GM18520 (cell line): ENCODE measurements around the gene PDE6A.

Source experiments
- ATAC-seq: cut with Tn5 transposase; IDR thresholded peaks from one replicate; pipeline ENCODE4 v1.9.1; 2021; ENCODE audit not compliant: unreplicated experiment

PDE6A gene

GRCh38 chr5:149944666-149945065, at the start of gene PDE6A:
TSS of gene PDE6A (minus strand) at chr5:149944793. CDS start at chr5:149944673, 120 bp downstream.
- ATAC-seq, result no peak

GRCh38 chr5:149993471-149993870, 48.9 kb upstream of the PDE6A start:
- no peak for ATAC-seq

DNA sequence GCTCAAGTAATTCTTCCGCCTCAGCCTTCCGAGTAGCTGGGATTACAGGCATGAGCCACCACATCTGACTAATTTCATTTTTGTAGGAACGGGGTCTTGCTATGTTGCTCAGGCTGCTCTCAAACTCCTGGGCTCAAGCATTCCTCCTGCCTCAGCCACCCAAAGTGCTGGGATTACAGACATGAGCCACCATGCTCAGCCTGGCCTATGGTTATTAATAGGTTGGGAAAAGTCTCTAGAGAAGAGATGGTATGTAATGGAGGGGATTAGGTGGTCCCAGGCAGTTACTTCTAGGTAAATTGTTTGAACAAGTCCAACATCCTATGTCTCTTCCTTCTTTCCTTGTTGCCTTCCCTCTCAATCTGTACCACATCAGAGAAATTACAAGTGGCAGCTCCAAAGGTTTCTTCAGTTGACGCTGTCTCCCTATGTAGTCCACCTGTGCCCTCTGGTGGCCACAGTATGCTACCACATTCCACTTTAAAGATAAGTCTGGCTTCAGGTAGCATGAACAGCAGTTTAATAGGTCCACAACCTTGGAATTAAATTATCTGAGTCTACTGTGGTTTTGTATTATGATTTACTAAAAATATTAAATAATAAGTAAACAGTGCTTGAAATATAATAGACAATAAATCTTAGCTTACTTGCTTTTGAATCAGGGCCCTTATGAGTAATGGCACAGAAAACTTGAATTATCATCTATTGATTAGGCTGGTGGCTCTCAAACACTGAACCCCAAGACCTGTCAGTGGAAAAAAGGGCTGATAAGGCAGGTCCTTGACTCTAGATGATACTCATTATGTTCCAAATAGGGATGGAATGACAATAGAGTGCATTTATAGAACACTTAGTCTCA, 46.2 kb upstream of the PDE6A start:
- ATAC-seq, result no peak

DNA sequence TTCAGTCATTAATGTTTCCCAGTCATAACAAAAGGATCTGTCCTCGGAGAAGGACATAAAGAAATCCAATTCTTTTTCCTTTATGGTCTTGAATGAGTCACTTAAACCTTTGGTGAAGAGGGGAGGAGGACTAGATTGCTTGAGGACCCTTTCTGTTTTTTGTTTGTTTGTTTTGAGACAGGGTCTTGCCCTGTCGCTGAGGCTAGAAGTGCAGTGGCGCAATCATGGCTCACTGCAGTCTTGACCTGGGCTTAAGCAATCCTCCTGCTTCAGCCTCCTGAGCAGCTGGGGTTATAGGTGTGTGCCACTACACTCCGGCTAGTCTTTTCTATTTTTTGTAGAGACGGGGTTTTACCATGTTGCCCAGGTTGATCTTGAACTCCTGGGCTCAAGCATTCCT, 43.5 kb upstream of the PDE6A start:
- ATAC-seq, result no peak

GRCh38 chr5:149982505-149982904, 37.9 kb upstream of the PDE6A start:
- no peak for ATAC-seq

DNA sequence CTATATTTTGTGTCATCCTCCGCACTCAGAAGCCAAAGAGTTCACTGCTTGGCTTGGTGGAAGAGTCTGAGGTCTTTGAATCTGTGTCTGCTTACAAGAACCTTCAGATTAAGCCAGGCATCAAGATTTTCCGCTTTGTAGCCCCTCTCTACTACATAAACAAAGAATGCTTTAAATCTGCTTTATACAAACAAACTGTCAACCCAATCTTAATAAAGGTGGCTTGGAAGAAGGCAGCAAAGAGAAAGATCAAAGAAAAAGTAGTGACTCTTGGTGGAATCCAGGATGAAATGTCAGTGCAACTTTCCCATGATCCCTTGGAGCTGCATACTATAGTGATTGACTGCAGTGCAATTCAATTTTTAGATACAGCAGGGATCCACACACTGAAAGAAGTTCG, 36.6 kb upstream of the PDE6A start:
- ATAC-seq, result no peak

GRCh38 chr5:149979896-149980295, 35.3 kb upstream of the PDE6A start:
- no peak for ATAC-seq

GRCh38 chr5:149975409-149975808, 30.8 kb upstream of the PDE6A start:
- no peak for ATAC-seq

- ATAC-seq, result no peak
Observed at GRCh38 chr5:149969181-149969930, 24.8 kb upstream of the PDE6A start.

DNA sequence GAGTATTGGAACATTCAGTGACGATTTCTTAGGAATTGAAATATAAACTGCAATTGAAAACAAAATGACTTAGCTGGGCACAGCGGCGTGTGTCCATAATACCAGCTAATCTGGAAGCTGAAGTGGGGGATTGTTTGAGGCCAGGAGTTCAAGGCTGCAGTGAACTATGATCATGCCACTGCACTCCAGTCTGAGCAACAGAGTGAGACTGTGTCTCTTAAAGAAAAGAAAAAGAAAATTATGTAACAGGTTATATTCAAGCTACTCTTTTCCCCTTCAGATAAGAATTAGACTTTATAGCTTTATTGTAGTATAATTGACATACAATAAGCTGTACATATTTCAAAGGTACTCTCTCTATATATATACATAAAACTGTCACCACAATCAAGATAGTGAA, 22.4 kb upstream of the PDE6A start:
- no peak for ATAC-seq

GRCh38 chr5:149963729-149964128, 19.1 kb upstream of the PDE6A start:
- no peak for ATAC-seq

- ATAC-seq, result no peak
Observed at GRCh38 chr5:149962601-149963300, 18.2 kb upstream of the PDE6A start.

DNA sequence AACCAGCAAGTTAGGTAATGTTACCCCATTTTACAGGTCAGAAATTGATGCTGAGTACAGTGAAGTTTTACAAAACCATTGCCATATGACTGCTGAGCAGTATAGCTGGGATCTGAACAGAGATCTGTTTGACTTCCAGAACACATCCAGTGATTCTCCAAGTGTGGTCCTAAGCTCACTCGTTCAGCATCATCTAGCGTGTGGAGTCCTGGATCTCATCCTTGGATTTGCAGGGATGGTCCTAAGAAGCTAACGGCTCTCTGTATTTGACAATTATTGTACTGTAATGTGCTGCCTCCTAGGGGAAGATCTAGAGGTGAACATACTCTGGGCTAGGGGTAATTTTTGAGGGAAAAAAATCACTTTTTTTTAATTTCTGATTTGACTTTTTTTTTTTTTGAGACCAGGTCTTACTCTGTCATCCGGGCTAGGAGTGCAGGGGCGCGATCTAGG, 17.4 kb upstream of the PDE6A start:
- ATAC-seq, result no peak

DNA sequence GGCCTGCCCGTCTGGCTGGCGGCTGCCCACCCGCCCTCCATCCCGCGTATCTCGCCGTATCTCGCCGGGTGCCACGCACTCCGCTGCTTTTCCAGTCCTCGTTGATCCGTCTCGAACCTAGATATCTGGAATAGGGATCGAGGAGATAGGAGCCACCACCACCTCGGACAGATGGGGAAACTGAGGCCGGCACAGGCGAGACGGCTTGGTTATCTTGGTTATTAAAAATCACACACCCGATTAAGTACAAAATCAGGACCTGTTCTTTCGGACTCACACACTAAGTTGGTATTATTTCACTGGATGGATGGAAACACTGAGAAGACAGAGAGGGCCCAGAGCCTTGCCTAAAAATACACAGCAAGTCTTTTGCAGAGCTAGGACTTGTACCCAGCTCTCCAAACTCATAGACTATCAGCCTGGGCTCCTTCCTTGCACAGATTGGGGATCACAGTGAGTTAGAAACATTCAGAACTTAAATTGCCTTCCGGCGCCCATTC, 16.6 kb upstream of the PDE6A start:
- ATAC-seq, result no peak

DNA sequence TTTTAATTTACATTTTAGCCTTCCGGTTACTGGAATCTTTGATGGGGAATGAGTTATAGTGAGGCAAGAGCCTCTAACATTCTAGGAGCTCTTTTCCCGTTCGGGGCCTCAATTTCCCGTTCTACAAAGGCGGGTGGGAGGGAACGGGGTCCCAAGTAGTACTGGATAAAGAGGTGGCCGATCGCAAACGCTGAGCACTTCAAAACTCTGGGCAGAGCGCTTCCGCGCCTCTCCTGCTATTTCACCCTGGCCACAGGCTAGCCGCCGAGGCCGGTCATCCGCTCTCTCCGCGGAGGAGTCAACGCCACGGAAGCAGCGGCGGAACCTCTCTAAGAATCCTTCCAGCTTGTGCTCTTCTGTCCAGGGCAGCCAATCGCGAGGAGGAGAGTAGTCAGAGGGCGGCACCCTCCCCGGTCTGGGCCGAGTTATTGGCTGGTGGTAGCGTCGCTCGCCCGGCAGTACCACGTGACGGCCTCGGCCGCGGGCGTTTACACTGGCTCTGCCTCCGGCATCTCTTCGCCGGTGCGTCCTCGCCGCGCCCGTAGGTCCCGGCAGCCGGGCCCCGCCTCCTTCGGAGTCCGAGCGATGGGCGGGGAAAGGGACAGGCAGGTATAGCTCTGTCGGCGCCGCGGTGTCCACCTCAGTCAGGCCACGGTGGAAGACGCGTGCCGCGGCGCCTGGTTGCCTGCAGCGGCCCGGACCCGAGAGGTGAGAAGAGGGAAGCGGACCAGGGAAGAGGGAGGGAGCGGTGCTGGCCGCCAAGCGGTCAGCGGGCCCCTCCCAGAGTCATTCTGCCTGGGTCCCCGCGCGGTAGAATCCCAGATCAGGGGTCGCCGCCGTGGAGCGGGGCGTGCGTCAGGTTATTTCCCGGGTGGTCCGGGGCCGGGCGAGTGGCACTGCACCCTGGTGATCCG, 15.9 kb upstream of the PDE6A start, which contains the start of gene SLC26A2:
Gene SLC26A2, plus strand, starts transcription at position 487 of the 914 bp plus-strand sequence. CDS start 16,895 bp downstream, outside the sequence.
- peak; percentile 97 for ATAC-seq

DNA sequence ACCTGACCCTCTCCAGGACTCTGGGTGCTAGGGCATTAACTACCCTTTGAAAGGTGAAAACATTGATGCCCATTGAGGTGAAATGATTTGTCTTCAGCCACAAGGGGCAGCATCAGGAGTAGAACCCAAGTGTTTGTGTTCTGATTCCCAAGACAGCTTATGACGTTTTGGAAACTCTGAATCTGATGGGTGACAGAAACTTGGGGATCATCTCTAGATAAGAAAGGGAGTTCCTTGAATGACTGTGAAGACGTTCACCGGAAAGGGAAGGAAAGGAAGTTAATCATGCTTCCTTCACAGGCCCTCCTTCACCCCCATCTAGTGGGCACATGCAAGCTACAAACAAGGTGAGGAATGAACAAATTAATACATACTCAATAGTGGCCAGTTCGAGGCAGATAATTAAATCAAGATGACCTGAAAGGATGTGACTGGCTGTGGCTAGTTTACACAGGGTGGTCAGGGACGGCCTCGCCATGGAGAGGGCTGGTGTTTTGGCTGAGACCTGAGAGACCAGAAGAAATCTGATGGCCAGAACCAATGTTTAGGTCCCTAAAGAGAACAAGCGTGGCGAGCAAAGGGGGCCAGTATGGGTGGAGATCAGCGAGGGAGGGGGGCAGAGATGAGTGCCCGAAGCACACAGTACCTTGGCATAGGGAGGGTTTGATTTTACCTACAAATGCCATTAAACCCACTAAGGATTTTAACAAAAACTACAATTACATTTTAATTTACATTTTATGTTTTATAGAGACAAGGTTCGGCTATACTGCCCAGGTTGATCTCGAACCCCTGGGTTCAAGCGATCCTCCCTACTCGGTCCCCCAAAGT, 15.0 kb upstream of the PDE6A start:
- no peak for ATAC-seq

DNA sequence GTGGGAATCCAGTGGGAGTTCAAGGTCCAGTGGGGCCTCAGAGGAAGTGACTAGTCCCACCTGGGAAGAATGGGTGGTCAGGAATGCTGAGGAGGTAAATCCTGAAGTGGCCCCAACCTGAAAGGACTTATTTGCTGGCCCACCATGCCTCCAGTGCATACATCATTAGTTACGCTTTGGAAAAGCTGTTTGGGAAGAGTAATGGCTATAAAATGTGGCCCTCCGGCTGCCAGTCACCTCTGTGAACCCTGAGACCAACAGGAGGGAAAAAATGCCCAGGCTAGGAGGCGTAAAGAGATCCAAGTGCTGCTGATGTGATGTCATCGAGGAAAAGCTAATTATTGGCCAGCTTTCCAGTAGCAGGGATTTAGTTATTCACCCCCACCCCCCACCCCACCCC, 13.3 kb upstream of the PDE6A start:
- no peak for ATAC-seq

DNA sequence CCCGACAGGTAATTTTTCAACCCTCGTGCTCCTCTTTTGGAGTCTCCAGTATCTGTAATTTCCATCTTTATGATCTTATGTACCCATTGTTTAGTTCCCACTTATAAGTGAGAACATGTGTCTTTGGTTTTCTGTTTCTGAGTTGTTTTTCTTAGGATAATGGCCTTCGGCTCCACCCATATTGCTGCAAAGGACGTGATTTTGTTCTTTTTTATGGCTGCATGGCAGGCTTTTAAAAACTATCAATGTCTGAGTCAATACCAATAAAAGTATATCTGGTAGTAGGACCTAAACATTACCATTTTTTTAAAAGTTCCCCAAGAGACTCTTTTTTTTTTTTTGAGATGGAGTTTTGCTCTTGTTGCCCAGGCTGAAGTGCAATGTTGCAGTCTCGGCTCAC, 12.1 kb upstream of the PDE6A start:
- no peak for ATAC-seq

DNA sequence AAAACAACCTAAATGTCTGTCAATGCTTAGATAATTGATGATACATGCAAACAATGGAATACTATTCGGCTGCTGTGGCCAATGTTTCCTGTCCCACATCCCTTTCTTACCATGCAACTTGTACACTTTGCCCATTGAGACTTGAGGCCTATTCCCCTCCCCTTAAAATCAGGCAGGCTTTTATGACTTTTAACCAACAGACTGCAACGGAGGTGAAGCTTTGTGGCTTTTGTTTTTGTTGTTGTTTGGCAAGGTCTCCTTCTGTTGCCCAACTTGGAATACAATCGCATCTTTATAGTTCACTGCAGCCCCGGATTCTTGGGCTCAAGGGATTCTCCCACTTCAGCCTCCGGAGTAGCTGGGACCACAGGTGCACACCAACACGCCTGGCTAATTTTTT, 10.2 kb upstream of the PDE6A start:
- ATAC-seq, result no peak
